K562 (cell line): ENCODE data around the gene OFD1.

ENCODE experiments used
- CHD1 ChIP-seq: fragments of 200-600 bp; sonication (generic); IDR thresholded peaks from one replicate; pipeline ENCODE4 v1.6.1; 2012; ENCODE audit warnings: mild to moderate bottlenecking, moderate library complexity, low read length, inconsistent platforms
- CTCF ChIP-seq, 3 experiments: IDR thresholded peaks in 2 of 3; conservative IDR thresholded peaks in 1 of 3; 2 replicates each; pipeline ENCODE4 v1.5.1; 2011 to 2012; ENCODE audit warnings: low read length in 3 of 3, mild to moderate bottlenecking in 3 of 3, control low read depth in 2 of 3, improper control_type of control experiment in 1 of 3, inconsistent platforms in 1 of 3, low read depth in 1 of 3, mixed read lengths in 1 of 3, moderate library complexity in 1 of 3; ENCODE audit not compliant: insufficient read depth in 2 of 3
- NFE2L1 ChIP-seq: fragments of 450-650 bp; IDR thresholded peaks from 2 replicates; pipeline ENCODE4 v1.6.1; 2016; ENCODE audit warnings: missing genetic modification characterization, low read depth, mild to moderate bottlenecking, missing compliant biosample characterization, moderate library complexity, borderline replicate concordance
- ZC3H11A ChIP-seq: IDR thresholded peaks from 2 replicates; pipeline ENCODE4 v1.6.1; 2012; ENCODE audit warnings: low read depth, low read length, improper control_type of control experiment
- ZFP36 ChIP-seq: fragments of 150-350 bp; IDR thresholded peaks from 2 replicates; pipeline ENCODE4 v1.6.1; 2018; ENCODE audit warnings: low read length, low read depth; ENCODE audit not compliant: partially characterized antibody
- ZFPM2 ChIP-seq: fragments of 250-450 bp; sonication (Bioruptor Pico); IDR thresholded peaks from 2 replicates; pipeline ENCODE4 v1.5.1; 2022; ENCODE audit warnings: mild to moderate bottlenecking
- ZNF197 ChIP-seq: fragments of 200-800 bp; sonication (Bioruptor generic); IDR thresholded peaks from 2 replicates; pipeline ENCODE4 v1.6.1; 2016; ENCODE audit warnings: low read depth, missing genetic modification characterization, missing compliant biosample characterization
- TF ChIP-seq, protein P1 (sequence below): fragments of 250-450 bp; sonication (Bioruptor Pico); IDR thresholded peaks from 2 replicates; pipeline ENCODE4 v1.4.0; 2020

- TF ChIP-seq ZNF197, result no peak
- TF ChIP-seq, protein P1, sequence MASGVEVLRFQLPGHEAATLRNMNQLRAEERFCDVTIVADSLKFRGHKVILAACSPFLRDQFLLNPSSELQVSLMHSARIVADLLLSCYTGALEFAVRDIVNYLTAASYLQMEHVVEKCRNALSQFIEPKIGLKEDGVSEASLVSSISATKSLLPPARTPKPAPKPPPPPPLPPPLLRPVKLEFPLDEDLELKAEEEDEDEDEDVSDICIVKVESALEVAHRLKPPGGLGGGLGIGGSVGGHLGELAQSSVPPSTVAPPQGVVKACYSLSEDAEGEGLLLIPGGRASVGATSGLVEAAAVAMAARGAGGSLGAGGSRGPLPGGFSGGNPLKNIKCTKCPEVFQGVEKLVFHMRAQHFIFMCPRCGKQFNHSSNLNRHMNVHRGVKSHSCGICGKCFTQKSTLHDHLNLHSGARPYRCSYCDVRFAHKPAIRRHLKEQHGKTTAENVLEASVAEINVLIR (CRISPR knock-in tag), result no peak
- no peak for TF ChIP-seq CHD1
- no peak for TF ChIP-seq CTCF (IDR thresholded peaks at IDR 0.05 in 2 of 3, conservative IDR thresholded peaks at IDR 0.05 in 1 of 3; ENCODE audit: insufficient read depth in 2 of 3, low read depth in 1 of 3, low read length in 3 of 3)
- no peak for TF ChIP-seq ZC3H11A
- TF ChIP-seq NFE2L1, result no peak
- no peak for TF ChIP-seq ZFPM2 (CRISPR knock-in tag)
- no peak for TF ChIP-seq ZFP36
These were observed 2.1 kb upstream of the OFD1 start for GRCh38 chrX:13732246-13733067.
